HCT116 (cell line): ENCODE results near the gene RECQL5. TPM values are rescaled to one million over a fixed set of nuclear protein-coding genes. Genes with fewer than 3 reads are reported as not detected.

Experiments used
- ATAC-seq: fragments of 200-7000 bp; cut with Tn5 transposase; 2 replicates; pipeline ENCODE4 v1.9.1; 2020; ENCODE audit warnings: mild to moderate bottlenecking, moderate library complexity
- BruUV-seq: library from RNA; stranded (reverse); fragments of 400-500 nt; replicated peaks from 2 replicates; lab custom pipeline; 2021; lab: Mats Ljungman, UMichigan
- CTCF ChIA-PET: fragments of 300-600 bp; sonication (Branson Sonifier 250); formaldehyde crosslinking; loops from one replicate; lab custom pipeline; 2021; ENCODE audit warnings: antibody characterized with exemption; lab: Charles Lee
- POLR2A ChIA-PET: fragments of 300-600, 350-600 bp; sonication (Branson Sonifier 250); formaldehyde crosslinking; loops from one replicate; lab custom pipeline; 2021; ENCODE audit warnings: antibody characterized with exemption; lab: Charles Lee
- RAD21 ChIA-PET, 2 experiments: fragments of 300-600 bp; sonication (Branson Sonifier 250); formaldehyde crosslinking; loops; one replicate each; lab custom pipeline; 2023; ENCODE audit warnings: low total read pairs in 2 of 2; ENCODE audit not compliant: uncharacterized antibody in 2 of 2, unreplicated experiment in 2 of 2, low non-redundant PET in 1 of 2; lab: Charles Lee
- DNase-seq: peaks from one replicate; pipeline ENCODE4 v3.0.0-alpha.2; 2010; ENCODE audit warnings: low read depth, low spot score
- H2AFZ ChIP-seq: fragments of 200-600 bp; shearing (Covaris generic), sonication (generic); 2 replicates; pipeline ENCODE4 v1.6.1; 2017; ENCODE audit warnings: low read depth, mixed run types, mixed read lengths, antibody characterized with exemption, low read length; ENCODE audit not compliant: poor library complexity, severe bottlenecking
- H3K27ac ChIP-seq: 2 replicates; pipeline ENCODE4 v1.5.1; 2012; ENCODE audit warnings: low read depth, low read length
- H3K27me3 ChIP-seq: fragments of 200-600 bp; sonication (generic); 2 replicates; pipeline ENCODE4 v1.6.1; 2016; ENCODE audit warnings: mixed run types, low read length, mixed read lengths; ENCODE audit not compliant: insufficient read depth
- H3K36me3 ChIP-seq, 2 experiments: fragments of 200-500 bp in 1 of 2; fragments of 200-600 bp in 1 of 2; sonication (Bioruptor generic) in 1 of 2; sonication (generic) in 1 of 2; 2 replicates each; pipeline versions ENCODE4 v1.5.1 to v1.6.1; 2014 to 2016; ENCODE audit warnings: low read length in 2 of 2, inconsistent platforms in 1 of 2, mixed read lengths in 1 of 2, mixed run types in 1 of 2; ENCODE audit not compliant: insufficient read depth in 2 of 2, control insufficient read depth in 1 of 2
- H3K4me1 ChIP-seq, 2 experiments: fragments of 200-600 bp in 1 of 2; sonication (generic) in 1 of 2; 2 replicates each; pipeline versions ENCODE4 v1.5.1 to v1.6.1; 2012 to 2017; ENCODE audit warnings: low read length in 2 of 2, inconsistent platforms in 1 of 2, mild to moderate bottlenecking in 1 of 2, mixed read lengths in 1 of 2, mixed run types in 1 of 2, moderate library complexity in 1 of 2; ENCODE audit not compliant: insufficient read depth in 2 of 2, control insufficient read depth in 1 of 2
- H3K4me2 ChIP-seq: fragments of 200-600 bp; sonication (generic); 2 replicates; pipeline ENCODE4 v1.6.1; 2017; ENCODE audit warnings: mixed run types, low read length, mixed read lengths
- H3K4me3 ChIP-seq, 2 experiments: fragments of 200-600 bp in 1 of 2; sonication (generic) in 1 of 2; replicated peaks in 1 of 2; 2 replicates each; pipeline ENCODE4 v1.5.1; 2011 to 2016; ENCODE audit warnings: low read length in 2 of 2, control low read depth in 1 of 2, low read depth in 1 of 2, mild to moderate bottlenecking in 1 of 2, mixed read lengths in 1 of 2, mixed run types in 1 of 2
- H3K79me2 ChIP-seq: fragments of 200-600 bp; sonication (generic); 2 replicates; pipeline ENCODE4 v1.6.1; 2017; ENCODE audit warnings: mild to moderate bottlenecking, mixed run types, low read length, moderate library complexity, mixed read lengths; ENCODE audit not compliant: insufficient read depth
- H3K9ac ChIP-seq: fragments of 200-600 bp; sonication (generic); 2 replicates; pipeline ENCODE4 v1.6.1; 2016; ENCODE audit warnings: low read length, mixed read lengths
- H3K9me2 ChIP-seq: fragments of 200-600 bp; sonication (generic), shearing (Covaris generic); 2 replicates; pipeline ENCODE4 v1.6.1; 2017; ENCODE audit warnings: mixed run types, mild to moderate bottlenecking, moderate library complexity; ENCODE audit not compliant: insufficient read depth
- H3K9me3 ChIP-seq, 2 experiments: fragments of 200-500 bp in 1 of 2; fragments of 200-600 bp in 1 of 2; sonication (Bioruptor generic) in 1 of 2; sonication (generic) in 1 of 2; 2 replicates each; pipeline ENCODE4 v1.6.1; 2014 to 2017; ENCODE audit warnings: low read length in 2 of 2, mixed read lengths in 2 of 2, inconsistent platforms in 1 of 2, low read depth in 1 of 2, mild to moderate bottlenecking in 1 of 2, mixed run types in 1 of 2, moderate library complexity in 1 of 2; ENCODE audit not compliant: control insufficient read depth in 1 of 2, insufficient read depth in 1 of 2
- H4K20me1 ChIP-seq: fragments of 200-600 bp; sonication (generic), shearing (Covaris generic); 2 replicates; pipeline ENCODE4 v1.6.1; 2017; ENCODE audit warnings: mixed run types, mild to moderate bottlenecking, moderate library complexity; ENCODE audit not compliant: insufficient read depth
- CBX3 ChIP-seq: IDR thresholded peaks from 2 replicates; pipeline ENCODE4 v1.6.1; 2012; ENCODE audit warnings: low read depth
- ELF1 ChIP-seq: IDR thresholded peaks from 2 replicates; pipeline ENCODE4 v1.6.1; 2012; ENCODE audit warnings: low read depth, borderline replicate concordance
- EZH2 ChIP-seq: fragments of 200-600 bp; sonication (generic); IDR thresholded peaks from 2 replicates; pipeline ENCODE4 v1.6.1; 2017; ENCODE audit warnings: antibody characterized with exemption, mixed run types
- EZH2phosphoT487 ChIP-seq: fragments of 200-600 bp; IDR thresholded peaks from 2 replicates; pipeline ENCODE4 v1.6.1; 2018; ENCODE audit warnings: antibody characterized with exemption, borderline replicate concordance
- JUND ChIP-seq: IDR thresholded peaks from 2 replicates; pipeline ENCODE4 v1.6.1; 2012
- POLR2A ChIP-seq: IDR thresholded peaks from 2 replicates; pipeline ENCODE4 v1.7.0; 2011; ENCODE audit warnings: borderline replicate concordance; ENCODE audit not compliant: insufficient read depth, insufficient read length; ENCODE audit errors: extremely low read depth
- POLR2AphosphoS5 ChIP-seq: IDR thresholded peaks from 2 replicates; pipeline ENCODE4 v1.6.1; 2011; ENCODE audit warnings: mild to moderate bottlenecking, low read depth, low read length, moderate library complexity
- RAD21 ChIP-seq: IDR thresholded peaks from 2 replicates; pipeline ENCODE4 v1.6.1; 2012; ENCODE audit warnings: low read depth, mild to moderate bottlenecking
- SIN3A ChIP-seq: IDR thresholded peaks from 2 replicates; pipeline ENCODE4 v1.6.1; 2012; ENCODE audit warnings: low read depth
- TCF7L2 ChIP-seq: IDR thresholded peaks from 2 replicates; pipeline ENCODE4 v1.7.0; 2011; ENCODE audit warnings: borderline replicate concordance, inconsistent platforms; ENCODE audit not compliant: insufficient read depth, insufficient read length; ENCODE audit errors: extremely low read depth
- YY1 ChIP-seq: IDR thresholded peaks from 2 replicates; pipeline ENCODE4 v1.6.1; 2011; ENCODE audit warnings: low read length, low read depth, moderate library complexity, mild to moderate bottlenecking; ENCODE audit not compliant: insufficient replicate concordance; ENCODE audit errors: extremely low read depth
- ZFX ChIP-seq: fragments of 450-650 bp; IDR thresholded peaks from 2 replicates; pipeline ENCODE4 v1.6.1; 2017
- ZNF274 ChIP-seq: fragments of 200-500 bp; sonication (Bioruptor generic); IDR thresholded peaks from 2 replicates; pipeline ENCODE4 v1.6.1; 2014; ENCODE audit warnings: mild to moderate bottlenecking, low read depth, low read length, inconsistent platforms
- intact Hi-C: fragments of 100-400 bp; cut with micrococcal nuclease; formaldehyde crosslinking; loops from 2 replicates; pipeline ENCODE4 v1.10.0; 2022
- total RNA-seq: library from RNA; stranded (reverse); gene quantifications from one replicate; pipeline ENCODE4 v1.2.1, GENCODE V29; 2021; ENCODE audit not compliant: unreplicated experiment
- TF ChIP-seq, protein P1 (sequence below): IDR thresholded peaks from 2 replicates; pipeline ENCODE4 v1.6.1; 2012
- TF ChIP-seq, protein P2 (sequence below): IDR thresholded peaks from 2 replicates; pipeline ENCODE4 v1.6.1; 2012; ENCODE audit warnings: low read depth
- TF ChIP-seq, protein P3 (sequence below): IDR thresholded peaks from 2 replicates; pipeline ENCODE4 v1.6.1; 2011; ENCODE audit warnings: mild to moderate bottlenecking, low read length, moderate library complexity; ENCODE audit not compliant: insufficient replicate concordance; ENCODE audit errors: extremely low read depth

Gene RECQL5
- total RNA-seq, 1 experiment from 2014 or later = 83.3 TPM

DNA sequence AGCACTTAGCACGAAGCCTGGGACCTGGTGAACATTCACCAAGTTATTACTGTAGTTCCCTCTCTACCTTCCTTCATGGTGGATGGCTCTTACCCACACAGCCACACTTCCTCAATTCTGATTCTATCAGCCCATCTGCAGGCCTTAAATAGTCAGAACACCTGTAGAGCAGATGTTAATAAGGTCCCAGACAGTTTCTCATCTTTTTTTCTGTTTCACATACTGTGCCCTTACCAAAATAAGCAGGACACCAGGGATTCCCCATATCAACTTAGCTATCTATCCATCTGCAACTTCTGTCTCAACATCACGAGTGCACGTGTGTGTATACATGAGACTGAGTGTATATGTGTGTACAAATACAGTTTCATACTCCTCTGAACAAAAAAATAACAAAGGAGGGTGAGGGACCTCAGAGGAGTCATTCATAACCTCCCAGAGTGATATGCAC is 2.8 kb downstream of the RECQL5 start:
- POLR2A ChIA-PET = no interaction called here
- peaks cover 17 to 29% of the 10 kb centered on the region in 2 experiments; a peak in 3 of 4 replicates for H3K36me3 ChIP-seq
- H3K9me2 ChIP-seq = no peaks in the 10 kb centered on the region
- no peaks in the 10 kb centered on the region for H4K20me1 ChIP-seq
- H3K79me2 ChIP-seq = peaks cover 40% of the 10 kb centered on the region
- no peak overlapping the region for H2AFZ ChIP-seq
- RAD21 ChIA-PET = no interaction called here
- DNase-seq = no peak
- H3K9me3 ChIP-seq = no peaks in the 10 kb centered on the region
- intact Hi-C loops = no loop called here
- no peak overlapping the region for H3K4me3 ChIP-seq
- no peak overlapping the region for H3K9ac ChIP-seq
- no peak for ATAC-seq
- BruUV-seq = no TSS peak
- no peak overlapping the region for H3K27ac ChIP-seq
- CTCF ChIA-PET = no interaction called here
- TF ChIP-seq TCF7L2 (no peak), ZNF274 (no peak), POLR2A (no peak), ZFX (no peak), CBX3 (no peak), EZH2phosphoT487 (no peak), YY1 (no peak), ELF1 (no peak), EZH2 (no peak), SIN3A (no peak), JUND (no peak), RAD21 (no peak), POLR2AphosphoS5 (no peak)
- TF ChIP-seq, protein P1, sequence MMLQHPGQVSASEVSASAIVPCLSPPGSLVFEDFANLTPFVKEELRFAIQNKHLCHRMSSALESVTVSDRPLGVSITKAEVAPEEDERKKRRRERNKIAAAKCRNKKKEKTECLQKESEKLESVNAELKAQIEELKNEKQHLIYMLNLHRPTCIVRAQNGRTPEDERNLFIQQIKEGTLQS = no peak
- TF ChIP-seq, protein P2, sequence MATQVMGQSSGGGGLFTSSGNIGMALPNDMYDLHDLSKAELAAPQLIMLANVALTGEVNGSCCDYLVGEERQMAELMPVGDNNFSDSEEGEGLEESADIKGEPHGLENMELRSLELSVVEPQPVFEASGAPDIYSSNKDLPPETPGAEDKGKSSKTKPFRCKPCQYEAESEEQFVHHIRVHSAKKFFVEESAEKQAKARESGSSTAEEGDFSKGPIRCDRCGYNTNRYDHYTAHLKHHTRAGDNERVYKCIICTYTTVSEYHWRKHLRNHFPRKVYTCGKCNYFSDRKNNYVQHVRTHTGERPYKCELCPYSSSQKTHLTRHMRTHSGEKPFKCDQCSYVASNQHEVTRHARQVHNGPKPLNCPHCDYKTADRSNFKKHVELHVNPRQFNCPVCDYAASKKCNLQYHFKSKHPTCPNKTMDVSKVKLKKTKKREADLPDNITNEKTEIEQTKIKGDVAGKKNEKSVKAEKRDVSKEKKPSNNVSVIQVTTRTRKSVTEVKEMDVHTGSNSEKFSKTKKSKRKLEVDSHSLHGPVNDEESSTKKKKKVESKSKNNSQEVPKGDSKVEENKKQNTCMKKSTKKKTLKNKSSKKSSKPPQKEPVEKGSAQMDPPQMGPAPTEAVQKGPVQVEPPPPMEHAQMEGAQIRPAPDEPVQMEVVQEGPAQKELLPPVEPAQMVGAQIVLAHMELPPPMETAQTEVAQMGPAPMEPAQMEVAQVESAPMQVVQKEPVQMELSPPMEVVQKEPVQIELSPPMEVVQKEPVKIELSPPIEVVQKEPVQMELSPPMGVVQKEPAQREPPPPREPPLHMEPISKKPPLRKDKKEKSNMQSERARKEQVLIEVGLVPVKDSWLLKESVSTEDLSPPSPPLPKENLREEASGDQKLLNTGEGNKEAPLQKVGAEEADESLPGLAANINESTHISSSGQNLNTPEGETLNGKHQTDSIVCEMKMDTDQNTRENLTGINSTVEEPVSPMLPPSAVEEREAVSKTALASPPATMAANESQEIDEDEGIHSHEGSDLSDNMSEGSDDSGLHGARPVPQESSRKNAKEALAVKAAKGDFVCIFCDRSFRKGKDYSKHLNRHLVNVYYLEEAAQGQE = no peak
- TF ChIP-seq, protein P3, sequence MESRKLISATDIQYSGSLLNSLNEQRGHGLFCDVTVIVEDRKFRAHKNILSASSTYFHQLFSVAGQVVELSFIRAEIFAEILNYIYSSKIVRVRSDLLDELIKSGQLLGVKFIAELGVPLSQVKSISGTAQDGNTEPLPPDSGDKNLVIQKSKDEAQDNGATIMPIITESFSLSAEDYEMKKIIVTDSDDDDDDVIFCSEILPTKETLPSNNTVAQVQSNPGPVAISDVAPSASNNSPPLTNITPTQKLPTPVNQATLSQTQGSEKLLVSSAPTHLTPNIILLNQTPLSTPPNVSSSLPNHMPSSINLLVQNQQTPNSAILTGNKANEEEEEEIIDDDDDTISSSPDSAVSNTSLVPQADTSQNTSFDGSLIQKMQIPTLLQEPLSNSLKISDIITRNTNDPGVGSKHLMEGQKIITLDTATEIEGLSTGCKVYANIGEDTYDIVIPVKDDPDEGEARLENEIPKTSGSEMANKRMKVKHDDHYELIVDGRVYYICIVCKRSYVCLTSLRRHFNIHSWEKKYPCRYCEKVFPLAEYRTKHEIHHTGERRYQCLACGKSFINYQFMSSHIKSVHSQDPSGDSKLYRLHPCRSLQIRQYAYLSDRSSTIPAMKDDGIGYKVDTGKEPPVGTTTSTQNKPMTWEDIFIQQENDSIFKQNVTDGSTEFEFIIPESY = no peak
- H3K4me1 ChIP-seq = peaks cover 13 to 19% of the 10 kb centered on the region in 2 experiments; a peak in 3 of 4 replicates
- no peaks in the 10 kb centered on the region for H3K27me3 ChIP-seq
- no peak overlapping the region for H3K4me2 ChIP-seq
